GM23338 (cell line): ENCODE data around the gene IGSF9B. TPM values are rescaled to one million over a fixed set of nuclear protein-coding genes. Genes with fewer than 3 reads are reported as not detected.

ENCODE experiments used
- ATAC-seq: fragments of 200-7000 bp; cut with Tn5 transposase; 3 replicates; pipeline ENCODE4 v1.9.1; 2020
- DNase-seq: peaks from one replicate; pipeline ENCODE4 v3.0.0-alpha.2; 2015; ENCODE audit warnings: low spot score
- H2AFZ ChIP-seq: fragments of 200-600 bp; sonication (generic); 2 replicates; pipeline ENCODE4 v1.8.0; 2016; ENCODE audit warnings: antibody characterized with exemption, mild to moderate bottlenecking, moderate library complexity
- H3F3A ChIP-seq: fragments of 200-600 bp; sonication (generic); replicated peaks from 2 replicates; pipeline ENCODE4 v1.8.0; 2017; ENCODE audit warnings: antibody characterized with exemption, mixed run types, low read depth
- H3K27ac ChIP-seq: fragments of 200-600 bp; sonication (generic); 2 replicates; pipeline ENCODE4 v1.6.1; 2016; ENCODE audit warnings: low read depth
- H3K27me3 ChIP-seq: fragments of 200-600 bp; sonication (generic); 2 replicates; pipeline ENCODE4 v1.8.0; 2016; ENCODE audit warnings: mild to moderate bottlenecking, mixed run types, moderate library complexity; ENCODE audit not compliant: insufficient read depth
- H3K36me3 ChIP-seq: fragments of 200-600 bp; sonication (generic); 2 replicates; pipeline ENCODE4 v1.8.0; 2016; ENCODE audit warnings: mild to moderate bottlenecking; ENCODE audit not compliant: insufficient read depth
- H3K4me1 ChIP-seq: fragments of 200-600 bp; sonication (generic); 2 replicates; pipeline ENCODE4 v1.8.0; 2016; ENCODE audit warnings: mild to moderate bottlenecking, moderate library complexity; ENCODE audit not compliant: insufficient read depth
- H3K4me2 ChIP-seq: fragments of 200-600 bp; sonication (generic); 2 replicates; pipeline ENCODE4 v1.7.1; 2017; ENCODE audit warnings: mixed run types
- H3K4me3 ChIP-seq: fragments of 200-600 bp; sonication (generic); 2 replicates; pipeline ENCODE4 v1.6.1; 2016; ENCODE audit warnings: mixed run types
- H3K79me2 ChIP-seq: fragments of 200-600 bp; sonication (generic); replicated peaks from 2 replicates; pipeline ENCODE4 v1.8.0; 2017; ENCODE audit warnings: mild to moderate bottlenecking; ENCODE audit not compliant: insufficient read depth
- H3K9me2 ChIP-seq: fragments of 200-600 bp; sonication (generic); 2 replicates; pipeline ENCODE4 v1.8.0; 2017; ENCODE audit not compliant: insufficient read depth
- H4K20me1 ChIP-seq: fragments of 200-600 bp; sonication (generic); replicated peaks from 2 replicates; pipeline ENCODE4 v1.8.0; 2017; ENCODE audit warnings: mild to moderate bottlenecking; ENCODE audit not compliant: insufficient read depth
- H3K27ac Mint-ChIP-seq: 2 replicates; pipeline ENCODE4 v1.8.0; 2020; ENCODE audit warnings: inconsistent platforms, mild to moderate bottlenecking, moderate library complexity, mixed read lengths
- H3K27me3 Mint-ChIP-seq: 3 replicates; pipeline ENCODE4 v1.8.0; 2022; ENCODE audit warnings: low read depth, mild to moderate bottlenecking, moderate library complexity, mixed read lengths, inconsistent platforms; ENCODE audit not compliant: insufficient read depth, poor library complexity
- H3K36me3 Mint-ChIP-seq: 3 replicates; pipeline ENCODE4 v1.8.0; 2021; ENCODE audit warnings: low read depth, mild to moderate bottlenecking, inconsistent platforms, moderate library complexity, mixed read lengths
- H3K4me1 Mint-ChIP-seq: 3 replicates; pipeline ENCODE4 v1.8.0; 2020; ENCODE audit warnings: mild to moderate bottlenecking, inconsistent platforms, mixed read lengths
- H3K4me3 Mint-ChIP-seq: 3 replicates; pipeline ENCODE4 v1.8.0; 2021; ENCODE audit warnings: moderate library complexity, mild to moderate bottlenecking, inconsistent platforms, mixed read lengths
- H3K9me3 Mint-ChIP-seq: 3 replicates; pipeline ENCODE4 v1.8.0; 2020; ENCODE audit warnings: moderate library complexity, mild to moderate bottlenecking, inconsistent platforms, mixed read lengths
- EZH2 ChIP-seq: fragments of 200-600 bp; sonication (generic); IDR thresholded peaks from one replicate; pipeline ENCODE4 v1.8.0; 2017; ENCODE audit warnings: antibody characterized with exemption, mild to moderate bottlenecking, low read depth; ENCODE audit not compliant: unreplicated experiment
- EZH2phosphoT487 ChIP-seq: fragments of 200-600 bp; sonication (generic); IDR thresholded peaks from one replicate; pipeline ENCODE4 v1.8.1; 2018; ENCODE audit warnings: antibody characterized with exemption; ENCODE audit not compliant: unreplicated experiment
- JUNB ChIP-seq: IDR thresholded peaks from one replicate; pipeline ENCODE4 v1.6.1; 2016; ENCODE audit warnings: antibody characterized with exemption; ENCODE audit not compliant: unreplicated experiment
- NANOG ChIP-seq: IDR thresholded peaks from 2 replicates; pipeline ENCODE4 v1.6.1; 2016; ENCODE audit warnings: antibody characterized with exemption, borderline replicate concordance
- POLR2AphosphoS5 ChIP-seq: IDR thresholded peaks from 2 replicates; pipeline ENCODE4 v1.6.1; 2016; ENCODE audit warnings: antibody characterized with exemption, low read depth
- STAT1 ChIP-seq: IDR thresholded peaks from one replicate; pipeline ENCODE4 v1.6.1; 2016; ENCODE audit warnings: antibody characterized with exemption; ENCODE audit not compliant: unreplicated experiment
- ZNF114 ChIP-seq: fragments of 250-450 bp; sonication (Bioruptor Pico); IDR thresholded peaks from 2 replicates; pipeline ENCODE4 v1.5.0; 2020; ENCODE audit warnings: mild to moderate bottlenecking, moderate library complexity
- ZNF331 ChIP-seq: fragments of 250-450 bp; sonication (Bioruptor Pico); IDR thresholded peaks from 2 replicates; pipeline ENCODE4 v1.5.0; 2020; ENCODE audit warnings: low read depth, mild to moderate bottlenecking, moderate library complexity
- polyA plus RNA-seq: library from polyadenylated mRNA; unstranded; fragments of >200 nt; fragmentation: Nextera tagmentation; extraction: Ambion mirVana; gene quantifications from 2 replicates; pipeline ENCODE4 v1.2.1, GENCODE V29; 2016
- total RNA-seq: library from RNA; depleted of rRNA; stranded (reverse); fragments of >200 nt; shearing (Covaris generic); gene quantifications from 2 replicates; pipeline ENCODE4 v1.2.3, GENCODE V29; 2014
- TF ChIP-seq, protein P1 (sequence below): fragments of 250-450 bp; sonication (Bioruptor Pico); IDR thresholded peaks from 2 replicates; pipeline ENCODE4 v1.5.0; 2020; ENCODE audit warnings: mild to moderate bottlenecking, moderate library complexity
- TF ChIP-seq, protein P2 (sequence below), 2 experiments: fragments of 200-600 bp in 1 of 2; sonication (generic) in 1 of 2; conservative IDR thresholded peaks; 2 replicates each; pipeline versions ENCODE4 v1.5.1 to v1.6.1; 2016 to 2017; ENCODE audit warnings: antibody characterized with exemption in 2 of 2, low read depth in 2 of 2, mild to moderate bottlenecking in 2 of 2, moderate library complexity in 1 of 2
- TF ChIP-seq, protein P3 (sequence below): IDR thresholded peaks from 2 replicates; pipeline ENCODE4 v1.6.1; 2016; ENCODE audit warnings: antibody characterized with exemption

The IGSF9B gene
- total and polyA plus RNA-seq, 2 experiments from 2014 or later: 8.7 to 51.2 TPM

DNA sequence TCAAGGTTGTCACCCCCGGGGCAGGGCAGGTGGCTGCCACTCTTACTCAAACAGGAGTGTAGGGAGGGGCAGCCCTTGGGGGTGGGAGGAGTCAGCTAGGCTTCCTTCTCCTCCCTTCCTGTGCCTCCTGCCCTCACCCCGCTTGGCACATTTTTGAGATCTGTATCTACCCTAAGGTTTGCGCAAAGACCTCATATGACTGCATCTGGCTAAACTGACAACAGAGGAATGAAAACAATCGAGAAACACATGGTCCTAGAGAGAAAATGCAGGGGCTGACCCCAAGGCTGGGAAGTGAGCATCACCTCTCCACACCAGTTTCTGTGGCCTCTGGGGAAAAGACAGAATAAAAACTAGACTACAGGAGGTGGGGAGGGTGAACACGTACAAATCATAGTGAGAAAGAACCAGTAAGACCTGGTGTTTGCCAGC is 28.1 kb downstream of the IGSF9B start (continued):
- TF ChIP-seq, protein P1, sequence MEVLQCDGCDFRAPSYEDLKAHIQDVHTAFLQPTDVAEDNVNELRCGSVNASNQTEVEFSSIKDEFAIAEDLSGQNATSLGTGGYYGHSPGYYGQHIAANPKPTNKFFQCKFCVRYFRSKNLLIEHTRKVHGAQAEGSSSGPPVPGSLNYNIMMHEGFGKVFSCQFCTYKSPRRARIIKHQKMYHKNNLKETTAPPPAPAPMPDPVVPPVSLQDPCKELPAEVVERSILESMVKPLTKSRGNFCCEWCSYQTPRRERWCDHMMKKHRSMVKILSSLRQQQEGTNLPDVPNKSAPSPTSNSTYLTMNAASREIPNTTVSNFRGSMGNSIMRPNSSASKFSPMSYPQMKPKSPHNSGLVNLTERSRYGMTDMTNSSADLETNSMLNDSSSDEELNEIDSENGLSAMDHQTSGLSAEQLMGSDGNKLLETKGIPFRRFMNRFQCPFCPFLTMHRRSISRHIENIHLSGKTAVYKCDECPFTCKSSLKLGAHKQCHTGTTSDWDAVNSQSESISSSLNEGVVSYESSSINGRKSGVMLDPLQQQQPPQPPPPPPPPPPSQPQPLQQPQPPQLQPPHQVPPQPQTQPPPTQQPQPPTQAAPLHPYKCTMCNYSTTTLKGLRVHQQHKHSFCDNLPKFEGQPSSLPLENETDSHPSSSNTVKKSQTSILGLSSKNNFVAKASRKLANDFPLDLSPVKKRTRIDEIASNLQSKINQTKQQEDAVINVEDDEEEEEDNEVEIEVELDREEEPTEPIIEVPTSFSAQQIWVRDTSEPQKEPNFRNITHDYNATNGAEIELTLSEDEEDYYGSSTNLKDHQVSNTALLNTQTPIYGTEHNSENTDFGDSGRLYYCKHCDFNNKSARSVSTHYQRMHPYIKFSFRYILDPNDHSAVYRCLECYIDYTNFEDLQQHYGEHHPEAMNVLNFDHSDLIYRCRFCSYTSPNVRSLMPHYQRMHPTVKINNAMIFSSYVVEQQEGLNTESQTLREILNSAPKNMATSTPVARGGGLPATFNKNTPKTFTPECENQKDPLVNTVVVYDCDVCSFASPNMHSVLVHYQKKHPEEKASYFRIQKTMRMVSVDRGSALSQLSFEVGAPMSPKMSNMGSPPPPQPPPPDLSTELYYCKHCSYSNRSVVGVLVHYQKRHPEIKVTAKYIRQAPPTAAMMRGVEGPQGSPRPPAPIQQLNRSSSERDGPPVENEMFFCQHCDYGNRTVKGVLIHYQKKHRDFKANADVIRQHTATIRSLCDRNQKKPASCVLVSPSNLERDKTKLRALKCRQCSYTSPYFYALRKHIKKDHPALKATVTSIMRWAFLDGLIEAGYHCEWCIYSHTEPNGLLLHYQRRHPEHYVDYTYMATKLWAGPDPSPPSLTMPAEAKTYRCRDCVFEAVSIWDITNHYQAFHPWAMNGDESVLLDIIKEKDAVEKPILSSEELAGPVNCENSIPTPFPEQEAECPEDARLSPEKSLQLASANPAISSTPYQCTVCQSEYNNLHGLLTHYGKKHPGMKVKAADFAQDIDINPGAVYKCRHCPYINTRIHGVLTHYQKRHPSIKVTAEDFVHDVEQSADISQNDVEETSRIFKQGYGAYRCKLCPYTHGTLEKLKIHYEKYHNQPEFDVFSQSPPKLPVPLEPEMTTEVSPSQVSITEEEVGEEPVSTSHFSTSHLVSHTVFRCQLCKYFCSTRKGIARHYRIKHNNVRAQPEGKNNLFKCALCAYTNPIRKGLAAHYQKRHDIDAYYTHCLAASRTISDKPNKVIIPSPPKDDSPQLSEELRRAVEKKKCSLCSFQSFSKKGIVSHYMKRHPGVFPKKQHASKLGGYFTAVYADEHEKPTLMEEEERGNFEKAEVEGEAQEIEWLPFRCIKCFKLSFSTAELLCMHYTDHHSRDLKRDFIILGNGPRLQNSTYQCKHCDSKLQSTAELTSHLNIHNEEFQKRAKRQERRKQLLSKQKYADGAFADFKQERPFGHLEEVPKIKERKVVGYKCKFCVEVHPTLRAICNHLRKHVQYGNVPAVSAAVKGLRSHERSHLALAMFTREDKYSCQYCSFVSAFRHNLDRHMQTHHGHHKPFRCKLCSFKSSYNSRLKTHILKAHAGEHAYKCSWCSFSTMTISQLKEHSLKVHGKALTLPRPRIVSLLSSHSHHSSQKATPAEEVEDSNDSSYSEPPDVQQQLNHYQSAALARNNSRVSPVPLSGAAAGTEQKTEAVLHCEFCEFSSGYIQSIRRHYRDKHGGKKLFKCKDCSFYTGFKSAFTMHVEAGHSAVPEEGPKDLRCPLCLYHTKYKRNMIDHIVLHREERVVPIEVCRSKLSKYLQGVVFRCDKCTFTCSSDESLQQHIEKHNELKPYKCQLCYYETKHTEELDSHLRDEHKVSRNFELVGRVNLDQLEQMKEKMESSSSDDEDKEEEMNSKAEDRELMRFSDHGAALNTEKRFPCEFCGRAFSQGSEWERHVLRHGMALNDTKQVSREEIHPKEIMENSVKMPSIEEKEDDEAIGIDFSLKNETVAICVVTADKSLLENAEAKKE (CRISPR knock-in tag): no peak
- TF ChIP-seq, protein P2, sequence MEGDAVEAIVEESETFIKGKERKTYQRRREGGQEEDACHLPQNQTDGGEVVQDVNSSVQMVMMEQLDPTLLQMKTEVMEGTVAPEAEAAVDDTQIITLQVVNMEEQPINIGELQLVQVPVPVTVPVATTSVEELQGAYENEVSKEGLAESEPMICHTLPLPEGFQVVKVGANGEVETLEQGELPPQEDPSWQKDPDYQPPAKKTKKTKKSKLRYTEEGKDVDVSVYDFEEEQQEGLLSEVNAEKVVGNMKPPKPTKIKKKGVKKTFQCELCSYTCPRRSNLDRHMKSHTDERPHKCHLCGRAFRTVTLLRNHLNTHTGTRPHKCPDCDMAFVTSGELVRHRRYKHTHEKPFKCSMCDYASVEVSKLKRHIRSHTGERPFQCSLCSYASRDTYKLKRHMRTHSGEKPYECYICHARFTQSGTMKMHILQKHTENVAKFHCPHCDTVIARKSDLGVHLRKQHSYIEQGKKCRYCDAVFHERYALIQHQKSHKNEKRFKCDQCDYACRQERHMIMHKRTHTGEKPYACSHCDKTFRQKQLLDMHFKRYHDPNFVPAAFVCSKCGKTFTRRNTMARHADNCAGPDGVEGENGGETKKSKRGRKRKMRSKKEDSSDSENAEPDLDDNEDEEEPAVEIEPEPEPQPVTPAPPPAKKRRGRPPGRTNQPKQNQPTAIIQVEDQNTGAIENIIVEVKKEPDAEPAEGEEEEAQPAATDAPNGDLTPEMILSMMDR (conservative IDR thresholded peaks at IDR 0.05; ENCODE audit: low read depth in 2 of 2): no peak

DNA sequence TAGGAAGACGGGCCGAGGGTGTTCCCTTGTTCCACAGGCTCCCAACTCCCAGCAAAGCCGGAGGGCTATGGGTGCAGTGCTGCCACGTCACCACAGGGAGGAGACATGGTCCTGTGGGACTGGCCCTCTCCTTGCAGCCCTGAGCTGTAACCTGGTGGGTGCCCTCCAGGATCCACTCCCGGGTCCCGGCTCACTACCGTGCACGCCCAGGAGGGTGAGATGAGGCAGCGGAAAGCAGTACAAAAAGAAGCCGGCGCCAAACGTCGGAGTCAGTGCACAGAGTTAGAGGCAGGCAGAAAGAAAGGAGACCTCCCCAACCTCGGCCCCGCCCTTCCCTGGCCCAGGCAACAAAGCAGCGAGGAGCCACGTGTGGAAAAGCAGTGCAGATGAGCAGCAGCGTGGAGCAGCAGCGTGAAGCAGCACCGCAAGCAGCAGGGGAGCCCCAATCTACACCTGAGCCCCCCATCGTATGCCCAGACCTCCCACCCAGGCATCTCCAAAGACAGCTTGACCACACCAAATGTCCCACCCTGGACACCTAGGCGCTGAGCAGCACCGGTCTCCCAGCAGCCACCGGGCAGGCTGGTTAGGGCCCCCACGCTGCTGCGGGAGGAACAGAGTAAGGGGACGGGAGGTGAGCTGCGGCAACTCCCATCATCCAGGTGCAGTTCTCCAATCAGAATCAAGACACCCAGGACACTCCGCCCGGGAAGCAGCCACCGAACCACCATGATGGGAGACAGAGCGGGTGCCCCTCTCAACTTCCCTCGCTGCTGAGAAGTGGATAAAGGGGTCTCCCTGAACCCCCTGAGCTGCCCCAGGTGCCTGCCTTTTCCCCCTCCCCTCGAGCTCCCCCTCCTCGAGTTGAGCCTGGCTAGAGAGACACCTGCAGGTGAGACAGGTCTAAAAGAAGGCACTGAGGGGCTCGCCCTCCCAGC is 28.8 kb downstream of the IGSF9B start:
- Histone ChIP-seq H4K20me1 (no peaks in the 10 kb centered on the region; the same call in 1 of the 2 replicates), H3K4me3 (no peak overlapping the region), H3F3A (no peaks in the 10 kb centered on the region), H3K4me1 (no peaks in the 10 kb centered on the region), H2AFZ (no peak overlapping the region), H3K9me2 (no peaks in the 10 kb centered on the region), H3K4me2 (no peak overlapping the region), H3K27ac (no peak overlapping the region), H3K36me3 (peaks cover 12% of the 10 kb centered on the region), H3K79me2 (no peaks in the 10 kb centered on the region), H3K27me3 (no peaks in the 10 kb centered on the region)
- Mint-ChIP-seq H3K27ac (peak overlapping the region; percentile 34; the same call in 1 of the 2 replicates), H3K4me1 (peaks cover 10% of the 10 kb centered on the region), H3K27me3 (peaks cover 3% of the 10 kb centered on the region), H3K9me3 (no peaks in the 10 kb centered on the region), H3K4me3 (no peak overlapping the region), H3K36me3 (peaks cover 60% of the 10 kb centered on the region)
- ATAC-seq: peak; percentile 89
- DNase-seq: peak; percentile 85
- TF ChIP-seq POLR2AphosphoS5: no peak
- TF ChIP-seq ZNF114: no peak
- TF ChIP-seq JUNB: no peak
- TF ChIP-seq EZH2phosphoT487: no peak
- no peak for TF ChIP-seq STAT1
- no peak for TF ChIP-seq NANOG
- TF ChIP-seq, protein P3, sequence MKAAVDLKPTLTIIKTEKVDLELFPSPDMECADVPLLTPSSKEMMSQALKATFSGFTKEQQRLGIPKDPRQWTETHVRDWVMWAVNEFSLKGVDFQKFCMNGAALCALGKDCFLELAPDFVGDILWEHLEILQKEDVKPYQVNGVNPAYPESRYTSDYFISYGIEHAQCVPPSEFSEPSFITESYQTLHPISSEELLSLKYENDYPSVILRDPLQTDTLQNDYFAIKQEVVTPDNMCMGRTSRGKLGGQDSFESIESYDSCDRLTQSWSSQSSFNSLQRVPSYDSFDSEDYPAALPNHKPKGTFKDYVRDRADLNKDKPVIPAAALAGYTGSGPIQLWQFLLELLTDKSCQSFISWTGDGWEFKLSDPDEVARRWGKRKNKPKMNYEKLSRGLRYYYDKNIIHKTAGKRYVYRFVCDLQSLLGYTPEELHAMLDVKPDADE: no peak
- TF ChIP-seq, protein P2 (conservative IDR thresholded peaks at IDR 0.05; ENCODE audit: low read depth in 2 of 2): peak; percentile 65 to 90
- no peak for TF ChIP-seq ZNF331 (CRISPR knock-in tag)
- no peak for TF ChIP-seq EZH2
